GM19463 (cell line): ENCODE results near the gene PRR22.

Experiments
- ATAC-seq: cut with Tn5 transposase; IDR thresholded peaks from one replicate; pipeline ENCODE4 v1.9.1; 2021; ENCODE audit warnings: mild to moderate bottlenecking, moderate library complexity; ENCODE audit not compliant: unreplicated experiment

Gene PRR22

GRCh38 chr19:5784581-5785147, at the start of gene PRR22:
TSS of gene PRR22 (minus strand) at chr19:5784746. CDS start at chr19:5784660, 86 bp downstream.
- no peak for ATAC-seq

- no peak for ATAC-seq
These were observed 48.1 kb upstream of the PRR22 start for GRCh38 chr19:5832527-5833216.

DNA sequence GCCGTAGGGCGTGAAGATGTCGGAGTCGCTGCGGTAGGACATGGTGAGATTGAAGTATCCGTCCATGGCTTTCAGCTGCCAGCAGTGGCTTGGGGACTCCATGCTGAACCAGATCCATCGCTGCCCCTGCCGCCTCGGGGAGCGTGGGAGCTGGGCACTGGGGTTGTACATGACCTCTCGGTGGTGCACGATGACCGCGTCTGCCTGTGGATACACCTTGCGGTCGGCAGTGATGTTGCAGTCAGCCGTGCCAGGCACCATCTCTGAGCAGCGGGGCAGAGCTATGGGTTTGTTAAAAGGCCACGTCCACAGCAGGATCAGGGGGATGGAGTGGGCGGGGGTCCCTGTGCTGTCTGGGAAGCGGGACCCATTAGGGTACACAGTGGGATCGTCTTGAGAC, 47.5 kb upstream of the PRR22 start:
- no peak for ATAC-seq

DNA sequence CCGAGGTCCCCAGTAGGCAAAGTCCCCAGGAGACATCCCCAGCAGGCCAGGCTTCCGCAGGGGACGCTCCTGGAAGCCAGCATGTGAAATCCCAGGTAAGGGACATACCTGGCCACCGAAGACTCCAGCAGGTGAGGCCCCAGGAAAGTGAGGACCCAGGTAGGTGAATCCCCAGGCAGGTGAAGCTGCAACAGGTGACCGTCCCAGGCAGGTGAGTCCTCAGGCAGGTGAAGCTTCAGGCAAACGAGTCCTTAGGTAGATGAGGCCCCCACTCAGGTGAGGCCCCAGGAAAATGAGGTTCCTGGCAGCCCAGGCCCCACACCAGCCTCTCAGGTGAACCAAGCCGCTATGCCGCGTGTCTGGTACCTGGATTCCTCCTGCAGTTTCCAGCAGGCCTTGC, 46.6 kb upstream of the PRR22 start:
- no peak for ATAC-seq

- no peak for ATAC-seq
These were observed 45.2 kb upstream of the PRR22 start for GRCh38 chr19:5829567-5830310.

GRCh38 chr19:5828661-5829566, 44.4 kb upstream of the PRR22 start:
- ATAC-seq = no peak

DNA sequence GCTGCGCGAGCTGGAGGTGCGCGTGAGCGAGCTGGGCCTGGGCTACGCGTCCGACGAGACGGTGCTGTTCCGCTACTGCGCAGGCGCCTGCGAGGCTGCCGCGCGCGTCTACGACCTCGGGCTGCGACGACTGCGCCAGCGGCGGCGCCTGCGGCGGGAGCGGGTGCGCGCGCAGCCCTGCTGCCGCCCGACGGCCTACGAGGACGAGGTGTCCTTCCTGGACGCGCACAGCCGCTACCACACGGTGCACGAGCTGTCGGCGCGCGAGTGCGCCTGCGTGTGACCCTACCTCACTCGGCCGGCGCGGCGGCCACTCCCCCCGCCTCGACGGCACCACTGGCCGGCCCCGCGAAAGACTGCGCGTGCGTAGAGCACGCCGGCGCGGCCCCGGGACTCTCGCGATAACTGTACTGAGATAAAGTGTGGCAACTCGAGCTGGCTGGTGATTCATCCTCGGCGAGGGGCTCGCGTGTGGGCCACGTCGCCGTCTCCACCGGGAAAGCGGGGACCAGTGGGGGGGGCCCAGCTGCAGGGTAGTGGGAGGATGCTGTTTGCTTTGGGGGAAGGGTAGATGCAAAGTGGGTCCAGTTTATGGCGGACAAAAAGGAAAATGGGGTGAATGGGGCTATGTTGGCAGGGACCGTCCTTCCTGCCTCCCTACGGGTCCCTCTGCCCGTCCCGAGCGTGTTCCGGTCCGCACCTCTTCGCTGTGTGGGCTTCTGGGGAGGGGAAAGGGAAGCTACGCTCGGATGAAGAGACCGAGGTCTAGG, 43.5 kb upstream of the PRR22 start:
- peak; percentile 70 for ATAC-seq

DNA sequence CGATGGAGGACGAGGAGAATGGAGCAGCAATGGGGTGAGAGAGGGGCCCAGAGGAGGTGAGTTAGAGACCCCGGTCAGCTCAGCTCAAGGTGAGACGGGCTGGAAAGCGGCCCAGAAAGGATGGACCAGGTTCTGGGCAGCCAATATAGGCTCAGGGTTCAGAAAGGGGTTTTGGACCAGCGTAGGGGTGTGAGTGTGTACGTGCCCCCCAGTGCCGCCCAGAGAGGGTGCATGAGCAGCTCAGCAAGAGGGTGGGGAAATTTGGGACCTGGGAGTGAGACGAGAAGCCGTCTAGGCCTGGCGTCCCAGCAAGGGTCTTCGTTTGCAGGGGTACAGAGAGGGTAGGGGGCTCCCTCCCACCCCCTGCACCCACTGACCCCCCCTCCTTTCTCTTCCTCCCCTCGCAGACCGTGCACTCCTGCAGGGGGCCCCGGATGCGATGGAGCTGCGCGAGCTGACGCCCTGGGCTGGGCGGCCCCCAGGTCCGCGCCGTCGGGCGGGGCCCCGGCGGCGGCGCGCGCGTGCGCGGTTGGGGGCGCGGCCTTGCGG, 42.9 kb upstream of the PRR22 start:
- no peak for ATAC-seq

GRCh38 chr19:5826531-5827341, 42.2 kb upstream of the PRR22 start:
- ATAC-seq = no peak

DNA sequence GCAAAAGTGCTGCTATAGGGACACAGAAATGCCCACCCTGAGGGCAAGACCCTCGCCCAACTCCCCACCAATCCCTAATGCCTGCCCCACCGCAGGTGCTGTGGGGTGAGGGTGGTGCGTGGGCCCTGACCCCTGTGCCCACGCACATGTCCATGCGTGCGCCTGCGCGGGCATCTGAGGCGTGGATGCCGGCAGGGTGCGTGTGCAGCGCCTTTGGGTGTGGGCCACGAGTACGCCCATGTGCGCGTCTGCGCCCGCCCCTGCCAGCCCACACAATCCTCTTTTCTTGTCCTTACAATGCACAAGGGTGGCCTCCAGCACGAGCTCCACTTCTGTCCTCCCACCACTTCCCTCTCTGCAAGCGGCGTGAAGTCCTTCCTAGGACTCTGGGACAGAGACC, 40.6 kb upstream of the PRR22 start:
- ATAC-seq = no peak

DNA sequence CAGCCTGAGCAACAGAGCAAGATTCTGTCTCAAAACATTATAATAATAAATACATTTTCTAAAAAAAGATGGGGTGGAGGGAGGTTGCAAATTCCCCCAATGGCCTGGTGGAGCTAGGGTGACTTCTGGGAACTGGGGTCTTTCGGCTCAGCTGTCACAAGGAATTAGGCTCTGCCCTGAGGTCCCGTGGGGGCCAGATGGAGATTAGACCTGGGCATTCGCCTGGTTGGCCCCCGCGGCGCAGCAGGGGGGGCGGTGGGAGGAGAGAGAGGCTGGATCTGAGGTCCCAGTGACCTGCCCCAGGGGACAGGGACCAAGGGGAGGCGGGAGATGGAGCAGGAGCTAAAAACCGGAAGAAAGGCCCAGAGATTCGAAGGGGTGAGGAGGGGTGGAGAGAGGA, 40.2 kb upstream of the PRR22 start:
- no peak for ATAC-seq

- no peak for ATAC-seq
These were observed 39.2 kb upstream of the PRR22 start for GRCh38 chr19:5823579-5824281.

GRCh38 chr19:5822181-5822844, 37.8 kb upstream of the PRR22 start:
- ATAC-seq = no peak

DNA sequence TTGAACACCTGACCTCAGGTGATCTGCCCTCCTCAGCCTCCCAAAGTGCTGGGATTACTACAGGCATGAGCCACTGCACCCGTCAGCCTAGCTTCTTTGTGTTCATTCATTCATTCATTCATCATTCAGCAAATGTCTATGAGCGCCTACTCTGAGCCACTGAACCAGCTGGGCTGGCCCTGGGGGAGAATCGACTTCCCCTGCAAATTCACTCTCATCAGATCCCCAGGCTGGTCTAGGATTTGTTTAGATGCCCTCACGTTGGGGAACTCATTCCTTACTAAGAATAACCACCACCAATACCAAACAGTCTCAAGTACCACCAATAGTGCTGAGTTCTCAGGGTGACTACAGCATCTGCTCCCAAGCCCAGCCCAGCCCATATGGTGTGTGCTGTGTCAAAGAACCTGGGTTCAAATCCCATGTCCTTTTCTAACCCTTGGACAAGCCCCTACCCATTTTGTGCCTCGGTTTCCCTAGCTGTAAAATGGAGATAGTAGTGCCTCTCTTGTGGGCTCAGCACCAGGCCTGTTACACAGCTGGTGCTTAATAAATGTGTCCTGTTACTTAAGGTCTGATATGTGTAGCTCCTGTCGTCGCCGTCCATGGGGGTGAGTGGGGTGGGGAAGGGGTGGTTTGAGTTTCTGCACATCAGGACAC, 37.1 kb upstream of the PRR22 start:
- no peak for ATAC-seq

- ATAC-seq = no peak
These were observed 36.2 kb upstream of the PRR22 start for GRCh38 chr19:5820785-5821184.

GRCh38 chr19:5818594-5818993, 34.0 kb upstream of the PRR22 start:
- ATAC-seq = no peak

GRCh38 chr19:5817218-5817617, 32.7 kb upstream of the PRR22 start:
- no peak for ATAC-seq

DNA sequence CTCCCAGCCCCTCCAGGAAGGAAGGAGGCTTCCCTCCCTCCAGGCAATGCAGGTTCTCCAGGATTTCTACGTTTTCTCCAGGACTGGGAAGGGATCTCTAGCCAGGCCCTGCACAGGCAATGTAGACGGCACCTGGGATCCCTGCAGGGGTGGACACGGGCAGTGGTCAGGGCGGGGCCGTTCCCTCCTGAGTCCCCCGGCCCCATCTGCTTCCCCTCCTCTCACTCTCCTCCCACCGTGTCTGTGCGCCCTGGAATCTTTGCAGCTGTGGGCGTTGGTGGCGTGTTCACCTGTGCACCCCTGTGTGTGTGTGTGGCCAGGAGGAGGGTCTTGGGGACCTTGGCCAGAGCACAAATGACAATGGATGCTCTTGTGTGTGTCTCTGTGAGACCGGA, 30.3 kb upstream of the PRR22 start:
- ATAC-seq = no peak
